H9 (cell line): ENCODE data around the gene RND1. TPM values are rescaled to one million over a fixed set of nuclear protein-coding genes. Genes with fewer than 3 reads are reported as not detected.
"Not testable (repeated sequence)": the region's sequence is repeated elsewhere in the genome, so short reads cannot be mapped to it uniquely, and the experiment has no call there.

Source experiments
- DNase-seq: peaks from one replicate; pipeline ENCODE4 v3.0.0-alpha.2; 2017
- H2AFZ ChIP-seq: one replicate; pipeline ENCODE4 v1.6.1; 2013; ENCODE audit warnings: mild to moderate bottlenecking, low read length, control low read depth, moderate library complexity
- H2AK5ac ChIP-seq: 2 replicates; pipeline ENCODE4 v1.6.1; 2013; ENCODE audit warnings: low read length, control low read depth, mixed read lengths; ENCODE audit not compliant: insufficient read length
- H2BK120ac ChIP-seq: one replicate; pipeline ENCODE4 v1.6.1; 2013; ENCODE audit warnings: low read depth, mild to moderate bottlenecking, low read length, control low read depth, inconsistent platforms; ENCODE audit not compliant: poor library complexity, severe bottlenecking
- H2BK12ac ChIP-seq: 2 replicates; pipeline ENCODE4 v1.6.1; 2013; ENCODE audit warnings: low read length, control low read depth, mixed read lengths, low read depth; ENCODE audit not compliant: insufficient read length
- H2BK15ac ChIP-seq: 2 replicates; pipeline ENCODE4 v1.6.1; 2013; ENCODE audit warnings: low read depth, low read length, control low read depth
- H2BK20ac ChIP-seq: one replicate; pipeline ENCODE4 v1.6.1; 2013; ENCODE audit warnings: low read depth, mild to moderate bottlenecking, low read length, control low read depth, inconsistent platforms; ENCODE audit not compliant: poor library complexity, severe bottlenecking
- H2BK5ac ChIP-seq: 2 replicates; pipeline ENCODE4 v1.6.1; 2013; ENCODE audit warnings: low read length, control low read depth, mixed read lengths; ENCODE audit not compliant: insufficient read length
- H3K14ac ChIP-seq: 2 replicates; pipeline ENCODE4 v1.6.1; 2013; ENCODE audit warnings: low read length, control low read depth; ENCODE audit not compliant: insufficient read depth
- H3K18ac ChIP-seq: 2 replicates; pipeline ENCODE4 v1.6.1; 2013; ENCODE audit warnings: low read depth, mild to moderate bottlenecking, mixed read lengths, low read length, control low read depth; ENCODE audit not compliant: insufficient read length
- H3K23ac ChIP-seq: 2 replicates; pipeline ENCODE4 v1.6.1; 2013; ENCODE audit warnings: low read length, control low read depth, mixed read lengths, low read depth; ENCODE audit not compliant: insufficient read length
- H3K23me2 ChIP-seq: 2 replicates; pipeline ENCODE4 v1.6.1; 2013; ENCODE audit warnings: low read depth, mild to moderate bottlenecking, mixed read lengths, low read length, control low read depth; ENCODE audit not compliant: insufficient read length, poor library complexity, severe bottlenecking
- H3K27ac ChIP-seq: 2 replicates; pipeline ENCODE4 v1.5.1; 2013; ENCODE audit warnings: low read length, control low read depth, mixed read lengths, low read depth; ENCODE audit not compliant: insufficient read length
- H3K27me3 ChIP-seq: 2 replicates; pipeline ENCODE4 v1.6.1; 2013; ENCODE audit warnings: low read length, control low read depth, inconsistent platforms; ENCODE audit not compliant: insufficient read depth
- H3K4ac ChIP-seq: 2 replicates; pipeline ENCODE4 v1.6.1; 2013; ENCODE audit warnings: low read depth, mild to moderate bottlenecking, control low read depth, inconsistent platforms, low read length, moderate library complexity
- H3K4me1 ChIP-seq: 2 replicates; pipeline ENCODE4 v1.6.1; 2013; ENCODE audit warnings: low read length, control low read depth, inconsistent platforms; ENCODE audit not compliant: insufficient read depth
- H3K4me2 ChIP-seq: 2 replicates; pipeline ENCODE4 v1.6.1; 2013; ENCODE audit warnings: low read length, control low read depth, mixed read lengths; ENCODE audit not compliant: insufficient read length, insufficient read depth
- H3K56ac ChIP-seq: 2 replicates; pipeline ENCODE4 v1.6.1; 2013; ENCODE audit warnings: low read depth, mild to moderate bottlenecking, mixed read lengths, low read length, control low read depth; ENCODE audit not compliant: insufficient read length
- H3K79me1 ChIP-seq: 2 replicates; pipeline ENCODE4 v1.6.1; 2013; ENCODE audit warnings: low read depth, mild to moderate bottlenecking, moderate library complexity, low read length, control low read depth, inconsistent platforms; ENCODE audit not compliant: insufficient read depth, poor library complexity, severe bottlenecking
- H3K79me2 ChIP-seq: 2 replicates; pipeline ENCODE4 v1.6.1; 2013; ENCODE audit warnings: low read length, control low read depth, inconsistent platforms; ENCODE audit not compliant: insufficient read depth
- H3K9ac ChIP-seq: 2 replicates; pipeline ENCODE4 v1.6.1; 2013; ENCODE audit warnings: low read length, control low read depth, mixed read lengths; ENCODE audit not compliant: insufficient read length; ENCODE audit errors: extremely low read depth
- H3K9me3 ChIP-seq: one replicate; pipeline ENCODE4 v1.6.1; 2013; ENCODE audit warnings: low read depth, low read length, inconsistent platforms; ENCODE audit not compliant: control insufficient read depth
- H3T11ph ChIP-seq: one replicate; pipeline ENCODE4 v1.6.1; 2013; ENCODE audit warnings: mild to moderate bottlenecking, low read length, control low read depth, inconsistent platforms
- H4K20me1 ChIP-seq: one replicate; pipeline ENCODE4 v1.6.1; 2013; ENCODE audit not compliant: control insufficient read depth, insufficient read length, insufficient read depth
- H4K5ac ChIP-seq: 2 replicates; pipeline ENCODE4 v1.6.1; 2013; ENCODE audit warnings: low read depth, mild to moderate bottlenecking, mixed read lengths, low read length, control low read depth; ENCODE audit not compliant: insufficient read length
- H4K8ac ChIP-seq: replicated peaks from 2 replicates; pipeline ENCODE4 v1.6.1; 2013; ENCODE audit warnings: low read length, control low read depth, mixed read lengths, low read depth; ENCODE audit not compliant: insufficient read length
- H4K91ac ChIP-seq: 2 replicates; pipeline ENCODE4 v1.6.1; 2013; ENCODE audit warnings: low read depth, mild to moderate bottlenecking, moderate library complexity, mixed read lengths, low read length, control low read depth; ENCODE audit not compliant: insufficient read length
- H3K27ac Mint-ChIP-seq, 3 experiments: 2 replicates in 2 of 3; 3 replicates in 1 of 3; pipeline ENCODE4 v1.8.0; 2020 to 2021; ENCODE audit warnings: mixed read lengths in 3 of 3, mild to moderate bottlenecking in 1 of 3, moderate library complexity in 1 of 3
- H3K27me3 Mint-ChIP-seq: 2 replicates; pipeline ENCODE4 v1.8.0; 2021; ENCODE audit warnings: low read depth, mild to moderate bottlenecking, moderate library complexity, mixed read lengths
- H3K36me3 Mint-ChIP-seq, 3 experiments: 2 replicates in 2 of 3; 3 replicates in 1 of 3; pipeline ENCODE4 v1.8.0; 2020 to 2021; ENCODE audit warnings: low read depth in 3 of 3, mixed read lengths in 3 of 3; ENCODE audit not compliant: insufficient read depth in 1 of 3
- H3K4me1 Mint-ChIP-seq, 2 experiments: 2 replicates each; pipeline ENCODE4 v1.8.0; 2020; ENCODE audit warnings: mixed read lengths in 2 of 2
- H3K4me3 Mint-ChIP-seq, 2 experiments: 2 replicates in 1 of 2; 3 replicates in 1 of 2; pipeline ENCODE4 v1.8.0; 2020 to 2021; ENCODE audit warnings: mild to moderate bottlenecking in 2 of 2, mixed read lengths in 2 of 2, moderate library complexity in 1 of 2
- H3K9me3 Mint-ChIP-seq, 2 experiments: 2 replicates in 1 of 2; 3 replicates in 1 of 2; pipeline ENCODE4 v1.8.0; 2020; ENCODE audit warnings: mild to moderate bottlenecking in 2 of 2, mixed read lengths in 2 of 2, moderate library complexity in 1 of 2
- WGBS: extraction: QIAGEN DNeasy Blood & Tissue Kit; methylation state at CpG from one replicate; pipeline ENCODE4 v1.1.7; 2013; ENCODE audit warnings: missing lambda C conversion rate, low lambda C conversion rate, mixed read lengths; ENCODE audit not compliant: insufficient read length; ENCODE audit errors: extremely low coverage; 5-methylcytosine and 5-hydroxymethylcytosine counted together
- total RNA-seq: library from RNA; stranded (reverse); gene quantifications from 2 replicates; pipeline ENCODE4 v1.2.1, GENCODE V29; 2021
- TF ChIP-seq, protein P1 (sequence below): fragments of 200-600 bp; sonication (generic); conservative IDR thresholded peaks from 3 replicates; pipeline ENCODE4 v1.8.0; 2021; ENCODE audit warnings: antibody characterized with exemption, mild to moderate bottlenecking

The RND1 gene
- total RNA-seq, 1 experiment from 2014 or later = 9.7 TPM

DNA sequence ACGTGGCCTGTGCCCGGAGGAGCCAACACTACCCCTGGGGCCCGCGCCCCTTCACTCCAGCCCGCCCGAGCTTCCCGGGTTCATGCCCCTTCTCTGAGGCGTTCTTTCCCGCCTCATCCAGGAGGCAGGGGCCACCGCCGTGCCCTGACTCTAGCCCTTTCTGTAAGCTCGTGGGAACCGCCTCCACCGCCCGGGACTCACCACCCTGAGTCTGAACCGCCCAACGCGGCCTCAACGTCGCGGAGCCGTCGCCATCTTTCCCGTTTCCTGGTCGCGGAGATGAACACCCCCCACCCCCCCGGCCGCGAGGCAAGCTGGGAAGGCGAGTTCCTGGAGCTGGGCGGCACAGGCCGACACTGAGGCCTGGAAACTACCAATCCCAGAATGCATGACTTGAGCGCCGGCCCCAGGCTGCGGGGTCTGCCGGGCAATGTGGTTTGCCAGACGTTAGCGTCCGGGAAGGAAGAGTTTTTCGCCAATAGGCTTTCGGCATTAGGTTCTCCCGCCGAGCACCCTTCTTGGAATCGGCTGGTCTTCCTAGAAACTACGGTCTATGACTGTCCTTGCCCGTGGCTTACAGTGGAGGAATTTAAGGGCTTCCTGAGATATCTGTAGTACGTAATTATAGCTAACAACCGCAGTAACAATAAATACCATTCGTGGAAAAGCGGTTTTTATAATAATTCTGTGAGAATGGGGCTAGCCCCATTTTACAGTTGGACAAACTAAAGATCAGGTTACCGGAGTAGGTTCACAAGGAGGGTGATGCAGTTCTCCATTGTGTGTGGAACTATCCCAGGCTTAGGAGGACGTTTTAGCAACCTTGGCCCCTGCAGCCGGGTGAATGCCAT lies 13.6 kb downstream of the RND1 start, which contains the start of gene DDX23:
Gene DDX23, minus strand, starts transcription at position 281 of the 851 bp plus-strand sequence. CDS start 6,381 bp downstream, outside the sequence.
- Histone ChIP-seq H2AFZ (no peak within 1 kb of the TSS), H2BK15ac (no peak within 1 kb of the TSS), H2AK5ac (no peak within 1 kb of the TSS), H3K14ac (peak within 1 kb of the TSS; percentile 91), H3K4me1 (0 out of 2 replicates have a peak, but pooled peaks cover 5% of the 10 kb centered on the region), H4K8ac (no peak within 1 kb of the TSS), H2BK120ac (peak within 1 kb of the TSS; percentile 96), H2BK12ac (no peak within 1 kb of the TSS), H3K56ac (no peak within 1 kb of the TSS), H3K27ac (no peak within 1 kb of the TSS), H2BK5ac (no peak within 1 kb of the TSS), H3K9me3 (no peaks in the 10 kb centered on the region), H3K79me2 (peaks cover 14% of the 10 kb centered on the region; the same call in 1 of the 2 replicates), H3K79me1 (peaks cover 6% of the 10 kb centered on the region), H4K91ac (no peak within 1 kb of the TSS), H3K18ac (peak within 1 kb of the TSS; percentile 80), H3K23ac (no peak within 1 kb of the TSS), H3K23me2 (no peaks in the 10 kb centered on the region), H3K9ac (peak within 1 kb of the TSS; percentile 99), H3K4ac (peak within 1 kb of the TSS; percentile 26; the same call in 1 of the 2 replicates), H3K4me2 (peak within 1 kb of the TSS; percentile 62), H3T11ph (no peak within 1 kb of the TSS), H4K5ac (peak within 1 kb of the TSS; percentile 44), H2BK20ac (no peak within 1 kb of the TSS), H3K27me3 (no peaks in the 10 kb centered on the region), H4K20me1 (no peaks in the 10 kb centered on the region)
- no CpG with 5 or more reads among the region's 53 CpGs for WGBS
- Mint-ChIP-seq H3K9me3 (no peaks in the 10 kb centered on the region), H3K36me3 (peaks cover 1 to 17% (median 3%) of the 10 kb centered on the region in 3 experiments; a peak in 4 of 7 replicates), H3K27ac (peak within 1 kb of the TSS; percentile 91 to 98 (median 97)), H3K4me1 (peaks cover 14 to 19% of the 10 kb centered on the region in 2 experiments), H3K4me3 (peak within 1 kb of the TSS; percentile 96 to 98), H3K27me3 (no peaks in the 10 kb centered on the region)
- TF ChIP-seq, protein P1, sequence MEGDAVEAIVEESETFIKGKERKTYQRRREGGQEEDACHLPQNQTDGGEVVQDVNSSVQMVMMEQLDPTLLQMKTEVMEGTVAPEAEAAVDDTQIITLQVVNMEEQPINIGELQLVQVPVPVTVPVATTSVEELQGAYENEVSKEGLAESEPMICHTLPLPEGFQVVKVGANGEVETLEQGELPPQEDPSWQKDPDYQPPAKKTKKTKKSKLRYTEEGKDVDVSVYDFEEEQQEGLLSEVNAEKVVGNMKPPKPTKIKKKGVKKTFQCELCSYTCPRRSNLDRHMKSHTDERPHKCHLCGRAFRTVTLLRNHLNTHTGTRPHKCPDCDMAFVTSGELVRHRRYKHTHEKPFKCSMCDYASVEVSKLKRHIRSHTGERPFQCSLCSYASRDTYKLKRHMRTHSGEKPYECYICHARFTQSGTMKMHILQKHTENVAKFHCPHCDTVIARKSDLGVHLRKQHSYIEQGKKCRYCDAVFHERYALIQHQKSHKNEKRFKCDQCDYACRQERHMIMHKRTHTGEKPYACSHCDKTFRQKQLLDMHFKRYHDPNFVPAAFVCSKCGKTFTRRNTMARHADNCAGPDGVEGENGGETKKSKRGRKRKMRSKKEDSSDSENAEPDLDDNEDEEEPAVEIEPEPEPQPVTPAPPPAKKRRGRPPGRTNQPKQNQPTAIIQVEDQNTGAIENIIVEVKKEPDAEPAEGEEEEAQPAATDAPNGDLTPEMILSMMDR = no peak
- peak; percentile 99 for DNase-seq

DNA sequence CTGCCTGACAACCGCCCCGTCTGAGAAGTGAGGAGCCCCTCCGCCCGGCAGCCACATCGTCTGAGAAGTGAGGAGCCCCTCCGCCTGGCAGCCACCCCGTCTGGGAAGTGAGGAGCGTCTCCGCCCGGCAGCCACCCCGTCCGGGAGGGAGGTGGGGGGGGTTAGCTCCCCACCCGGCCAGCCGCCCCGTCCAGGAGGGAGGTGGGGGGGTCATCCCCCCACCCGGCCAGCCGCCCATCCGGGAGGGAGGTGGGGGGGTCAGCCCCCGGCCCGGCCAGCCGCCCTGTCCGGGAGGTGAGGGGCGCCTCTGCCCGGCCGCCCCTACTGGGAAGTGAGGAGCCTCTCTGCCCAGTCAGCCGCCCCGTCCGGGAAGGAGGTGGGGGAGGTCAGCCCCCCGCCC lies 23.6 kb downstream of the RND1 start:
- not testable (repeated sequence) for H3K27me3 Mint-ChIP-seq, H2BK5ac ChIP-seq, H3K79me1 ChIP-seq, H2AK5ac ChIP-seq, H3K27ac ChIP-seq, H2BK20ac ChIP-seq, H2BK12ac ChIP-seq, H3K9me3 ChIP-seq, H3K4me1 ChIP-seq, H3K4me3 Mint-ChIP-seq, DNase-seq, H4K91ac ChIP-seq, H2BK120ac ChIP-seq, H4K20me1 ChIP-seq, H4K8ac ChIP-seq, H3K14ac ChIP-seq, H4K5ac ChIP-seq, H3K9ac ChIP-seq, H3K9me3 Mint-ChIP-seq, H3K4me1 Mint-ChIP-seq, H3T11ph ChIP-seq, H3K79me2 ChIP-seq, H3K27ac Mint-ChIP-seq, H3K23me2 ChIP-seq, H3K56ac ChIP-seq, H3K27me3 ChIP-seq, H3K23ac ChIP-seq, H3K18ac ChIP-seq, H3K4me2 ChIP-seq, H3K4ac ChIP-seq, H2BK15ac ChIP-seq, H2AFZ ChIP-seq
- WGBS = no CpG with 5 or more reads among the region's 29 CpGs
- peaks cover 53 to 79% (median 78%) of the 10 kb centered on the region in 3 experiments for H3K36me3 Mint-ChIP-seq
